ENCODE results near the gene OR4D9. TPM values are rescaled to one million over a fixed set of nuclear protein-coding genes. Genes with fewer than 3 reads are reported as not detected.
"Not testable (repeated sequence)": the region's sequence is repeated elsewhere in the genome, so short reads cannot be mapped to it uniquely, and the experiment has no call there.

OR4D9 gene
- total and polyA plus RNA-seq, 2 donors (not counting 1 experiment from before 2014, with no cell fraction given): not detected

DNA sequence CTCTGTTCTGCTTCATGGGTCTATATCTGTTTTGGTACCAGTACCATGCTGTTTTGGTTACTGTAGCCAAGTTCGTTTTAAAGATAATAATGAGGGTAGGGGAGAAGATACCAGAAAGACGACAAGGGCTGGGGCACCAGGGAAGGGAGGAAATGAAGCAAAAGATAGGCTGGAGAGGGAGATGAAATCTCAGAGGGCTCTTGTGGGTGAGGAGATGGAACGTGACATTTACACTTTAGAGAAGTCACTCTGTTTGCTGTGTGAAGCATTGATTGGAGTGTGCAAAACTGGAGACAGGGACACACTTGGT, 33.5 kb downstream of the OR4D9 start:
- Histone ChIP-seq H3K27me3 (replicated peaks in 1 of 4; ENCODE audit: control extremely low read depth in 1 of 4, control insufficient read depth in 3 of 4, insufficient read depth in 4 of 4, low read length in 3 of 4) (no peaks in the 10 kb centered on the region), H3K4me3 (ENCODE audit: control extremely low read depth in 1 of 5, extremely low read depth in 1 of 5, insufficient read depth in 1 of 5, low read depth in 2 of 5, low read length in 4 of 5) (no peak overlapping the region), H3K36me3 (replicated peaks in 1 of 2; ENCODE audit: control extremely low read depth in 1 of 2, control insufficient read depth in 1 of 2, extremely low read depth in 1 of 2, insufficient read depth in 2 of 2, low read length in 1 of 2) (no peaks in the 10 kb centered on the region), H3K4me1 (ENCODE audit: control insufficient read depth in 2 of 2, insufficient read depth in 2 of 2, low read length in 2 of 2) (peaks cover 0 to 3% of the 10 kb centered on the region in 2 donors), H3K27ac (ENCODE audit: low read length in 2 of 2) (no peak overlapping the region), H3K9me3 (ENCODE audit: control extremely low read depth in 1 of 3, control insufficient read depth in 2 of 3, insufficient read depth in 1 of 3, low read length in 2 of 3) (no peaks in the 10 kb centered on the region), H3K4me2 (replicated peaks; ENCODE audit: low read depth, low read length, poor library complexity, severe bottlenecking) (no peak overlapping the region), H3K9ac (ENCODE audit: low read length) (no peak overlapping the region), H4K20me1 (ENCODE audit: control insufficient read depth, insufficient read depth, low read length, poor library complexity, severe bottlenecking) (no peaks in the 10 kb centered on the region), H3K79me2 (ENCODE audit: control insufficient read depth, insufficient read depth, low read length) (no peaks in the 10 kb centered on the region), H2AFZ (ENCODE audit: insufficient read depth, low read depth, low read length, poor library complexity, severe bottlenecking) (no peak overlapping the region)
- ChIA-PET CTCF (no interaction called here), POLR2A (no interaction called here)
- intact Hi-C loops (cut with micrococcal nuclease): no loop called here
- ATAC-seq (ENCODE audit: low read depth): no peak
- Mint-ChIP-seq H3K4me1 (peaks cover 4% of the 10 kb centered on the region), H3K27ac (no peak overlapping the region), H3K9me3 (ENCODE audit: insufficient read depth) (no peaks in the 10 kb centered on the region), H3K4me3 (no peak overlapping the region), H3K27me3 (peaks cover 6% of the 10 kb centered on the region)
- no peak for DNase-seq
- 75% methylated on average over 3 of the region's 3 CpGs for WGBS (ENCODE audit: insufficient coverage)
- no peak for TF ChIP-seq EZH2 (IDR thresholded peaks at IDR 0.05; ENCODE audit: borderline replicate concordance, insufficient read depth, low read depth, low read length, poor library complexity, severe bottlenecking)
- TF ChIP-seq, protein P1, sequence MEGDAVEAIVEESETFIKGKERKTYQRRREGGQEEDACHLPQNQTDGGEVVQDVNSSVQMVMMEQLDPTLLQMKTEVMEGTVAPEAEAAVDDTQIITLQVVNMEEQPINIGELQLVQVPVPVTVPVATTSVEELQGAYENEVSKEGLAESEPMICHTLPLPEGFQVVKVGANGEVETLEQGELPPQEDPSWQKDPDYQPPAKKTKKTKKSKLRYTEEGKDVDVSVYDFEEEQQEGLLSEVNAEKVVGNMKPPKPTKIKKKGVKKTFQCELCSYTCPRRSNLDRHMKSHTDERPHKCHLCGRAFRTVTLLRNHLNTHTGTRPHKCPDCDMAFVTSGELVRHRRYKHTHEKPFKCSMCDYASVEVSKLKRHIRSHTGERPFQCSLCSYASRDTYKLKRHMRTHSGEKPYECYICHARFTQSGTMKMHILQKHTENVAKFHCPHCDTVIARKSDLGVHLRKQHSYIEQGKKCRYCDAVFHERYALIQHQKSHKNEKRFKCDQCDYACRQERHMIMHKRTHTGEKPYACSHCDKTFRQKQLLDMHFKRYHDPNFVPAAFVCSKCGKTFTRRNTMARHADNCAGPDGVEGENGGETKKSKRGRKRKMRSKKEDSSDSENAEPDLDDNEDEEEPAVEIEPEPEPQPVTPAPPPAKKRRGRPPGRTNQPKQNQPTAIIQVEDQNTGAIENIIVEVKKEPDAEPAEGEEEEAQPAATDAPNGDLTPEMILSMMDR (IDR thresholded peaks at IDR 0.05): no peak

DNA sequence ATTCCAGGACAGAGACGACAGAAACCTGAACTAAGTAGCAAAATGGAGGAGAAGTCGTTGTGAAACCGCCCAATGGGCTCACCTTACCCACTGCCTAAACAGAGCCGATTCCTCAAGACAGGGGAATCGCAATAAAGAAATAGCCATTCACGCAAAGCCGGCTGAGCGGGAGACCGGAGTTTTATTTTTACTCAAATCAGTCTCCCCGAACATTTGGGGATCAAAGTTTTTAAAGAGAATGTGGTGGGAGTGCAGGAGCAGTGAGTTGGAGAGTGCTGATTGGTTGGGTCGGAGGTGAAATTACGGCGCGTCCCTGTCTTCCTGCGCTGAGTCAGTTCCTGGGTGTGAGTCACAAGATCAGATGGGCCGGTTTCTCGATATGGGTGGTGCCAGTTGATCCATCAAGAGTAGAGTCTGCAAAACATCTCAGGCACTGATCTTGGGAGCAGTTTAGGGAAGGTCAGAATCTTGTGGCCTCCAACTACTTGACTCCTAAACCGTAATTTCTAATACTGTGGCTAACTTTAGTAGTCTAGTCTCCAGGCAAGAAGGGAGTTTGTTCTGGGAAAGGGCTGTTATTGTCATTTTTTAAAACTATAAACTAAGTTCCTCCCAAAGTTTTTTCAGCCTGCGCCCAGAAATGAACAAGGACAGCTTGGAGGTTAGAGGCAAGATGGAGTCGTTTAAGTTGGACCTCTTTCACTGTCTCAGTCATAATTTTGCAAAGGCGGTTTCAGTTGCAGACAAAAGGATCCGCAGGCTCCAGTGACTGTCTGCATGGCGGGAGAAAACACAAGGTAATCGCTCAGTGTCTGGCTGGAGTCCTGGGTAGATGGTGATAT, 34.1 kb downstream of the OR4D9 start:
- Histone ChIP-seq H3K27ac (ENCODE audit: low read length in 2 of 2) (no peak overlapping the region), H3K4me2 (replicated peaks; ENCODE audit: low read depth, low read length, poor library complexity, severe bottlenecking) (no peak overlapping the region), H3K4me3 (ENCODE audit: control extremely low read depth in 1 of 5, extremely low read depth in 1 of 5, insufficient read depth in 1 of 5, low read depth in 2 of 5, low read length in 4 of 5) (no peak overlapping the region), H4K20me1 (ENCODE audit: control insufficient read depth, insufficient read depth, low read length, poor library complexity, severe bottlenecking) (no peaks in the 10 kb centered on the region), H3K9ac (ENCODE audit: low read length) (no peak overlapping the region), H3K27me3 (replicated peaks in 1 of 4; ENCODE audit: control extremely low read depth in 1 of 4, control insufficient read depth in 3 of 4, insufficient read depth in 4 of 4, low read length in 3 of 4) (no peaks in the 10 kb centered on the region), H2AFZ (ENCODE audit: insufficient read depth, low read depth, low read length, poor library complexity, severe bottlenecking) (no peak overlapping the region), H3K36me3 (replicated peaks in 1 of 2; ENCODE audit: control extremely low read depth in 1 of 2, control insufficient read depth in 1 of 2, extremely low read depth in 1 of 2, insufficient read depth in 2 of 2, low read length in 1 of 2) (no peaks in the 10 kb centered on the region), H3K79me2 (ENCODE audit: control insufficient read depth, insufficient read depth, low read length) (no peaks in the 10 kb centered on the region), H3K9me3 (ENCODE audit: control extremely low read depth in 1 of 3, control insufficient read depth in 2 of 3, insufficient read depth in 1 of 3, low read length in 2 of 3) (no peaks in the 10 kb centered on the region), H3K4me1 (ENCODE audit: control insufficient read depth in 2 of 2, insufficient read depth in 2 of 2, low read length in 2 of 2) (peaks cover 3% of the 10 kb centered on the region in 2 donors)
- Mint-ChIP-seq H3K27me3 (peaks cover 6% of the 10 kb centered on the region), H3K9me3 (ENCODE audit: insufficient read depth) (no peaks in the 10 kb centered on the region), H3K27ac (no peak overlapping the region), H3K4me3 (no peak overlapping the region), H3K4me1 (peaks cover 7% of the 10 kb centered on the region)
- no peak for ATAC-seq (ENCODE audit: low read depth)
- TF ChIP-seq, protein P1 (IDR thresholded peaks at IDR 0.05): no peak
- no peak for TF ChIP-seq EZH2 (IDR thresholded peaks at IDR 0.05; ENCODE audit: borderline replicate concordance, insufficient read depth, low read depth, low read length, poor library complexity, severe bottlenecking)
- intact Hi-C loops (cut with micrococcal nuclease): no loop called here
- 98% methylated on average over 19 of the region's 24 CpGs for WGBS (ENCODE audit: insufficient coverage)
- POLR2A ChIA-PET: no interaction called here
- no peak for DNase-seq
- CTCF ChIA-PET: no interaction called here

DNA sequence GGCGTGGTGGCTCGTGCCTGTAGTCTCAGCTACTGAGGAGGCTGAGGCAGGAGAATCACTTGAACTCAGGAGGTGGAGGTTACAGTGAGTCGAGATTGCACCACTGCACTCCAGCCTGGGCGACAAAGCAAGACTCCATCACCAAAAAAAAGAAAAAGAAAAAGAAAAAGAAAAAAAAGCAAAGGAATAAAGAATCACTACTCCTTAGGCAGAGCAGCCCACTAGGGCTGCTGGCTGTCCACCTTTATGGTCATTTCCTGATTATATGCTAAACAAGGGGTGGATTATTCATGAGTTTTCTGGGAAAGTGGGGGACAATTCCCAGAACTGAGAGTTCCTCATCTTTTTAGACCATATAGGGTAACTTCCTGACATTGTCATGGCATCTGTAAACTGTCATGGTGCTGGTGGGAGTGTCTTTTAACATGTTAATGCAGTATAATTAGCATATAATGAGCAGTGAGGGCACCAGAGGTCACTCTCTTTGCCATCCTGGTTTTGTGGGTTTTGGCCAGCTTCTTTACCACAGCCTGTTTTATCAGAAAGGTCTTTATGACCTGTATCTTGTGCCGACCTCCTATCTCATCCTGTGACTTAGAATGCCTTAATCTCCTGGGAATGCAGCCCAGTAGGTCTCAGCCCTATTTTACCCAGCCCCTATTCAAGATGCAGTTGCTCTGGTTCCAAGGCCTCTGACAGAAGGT, 36.4 kb downstream of the OR4D9 start:
- H3K4me3 Mint-ChIP-seq; H3K9ac ChIP-seq (ENCODE audit: low read length); H3K79me2 ChIP-seq (ENCODE audit: control insufficient read depth, insufficient read depth, low read length); H3K27me3 Mint-ChIP-seq; H3K4me2 ChIP-seq (replicated peaks; ENCODE audit: low read depth, low read length, poor library complexity, severe bottlenecking); H4K20me1 ChIP-seq (ENCODE audit: control insufficient read depth, insufficient read depth, low read length, poor library complexity, severe bottlenecking); H3K27me3 ChIP-seq (replicated peaks in 1 of 4; ENCODE audit: control extremely low read depth in 1 of 4, control insufficient read depth in 3 of 4, insufficient read depth in 4 of 4, low read length in 3 of 4); DNase-seq; ATAC-seq (ENCODE audit: low read depth); H3K9me3 Mint-ChIP-seq (ENCODE audit: insufficient read depth); H3K36me3 ChIP-seq (replicated peaks in 1 of 2; ENCODE audit: control extremely low read depth in 1 of 2, control insufficient read depth in 1 of 2, extremely low read depth in 1 of 2, insufficient read depth in 2 of 2, low read length in 1 of 2); H3K4me3 ChIP-seq (ENCODE audit: control extremely low read depth in 1 of 5, extremely low read depth in 1 of 5, insufficient read depth in 1 of 5, low read depth in 2 of 5, low read length in 4 of 5); H3K27ac Mint-ChIP-seq; CTCF ChIA-PET; H3K9me3 ChIP-seq (ENCODE audit: control extremely low read depth in 1 of 3, control insufficient read depth in 2 of 3, insufficient read depth in 1 of 3, low read length in 2 of 3); H2AFZ ChIP-seq (ENCODE audit: insufficient read depth, low read depth, low read length, poor library complexity, severe bottlenecking); intact Hi-C loops (cut with micrococcal nuclease); H3K27ac ChIP-seq (ENCODE audit: low read length in 2 of 2): not testable (repeated sequence)
- H3K4me1 Mint-ChIP-seq: peaks cover 24% of the 10 kb centered on the region
- POLR2A ChIA-PET: interaction anchor here (0.6 kb wide), 1 partner anchor 11 kb away, joined by 4 read pairs; no protein-coding TSS in a partner anchor
- peaks cover 8 to 17% of the 10 kb centered on the region in 2 donors for H3K4me1 ChIP-seq (ENCODE audit: control insufficient read depth in 2 of 2, insufficient read depth in 2 of 2, low read length in 2 of 2)
- no CpG with 5 or more reads among the region's 5 CpGs for WGBS (ENCODE audit: insufficient coverage)

Data from B cell (primary cell).